KMS-11 (cell line): ENCODE results near the gene CTIF.

Experiments used
- H2AFZ ChIP-seq: fragments of 200-600 bp; sonication (generic); 2 replicates; pipeline ENCODE4 v1.6.1; 2016; ENCODE audit warnings: antibody characterized with exemption, mixed run types, low read depth
- H3K27ac ChIP-seq: fragments of 200-600 bp; sonication (generic); 2 replicates; pipeline ENCODE4 v1.6.1; 2016; ENCODE audit warnings: mild to moderate bottlenecking, mixed run types
- H3K27me3 ChIP-seq: fragments of 200-600 bp; sonication (generic); 2 replicates; pipeline ENCODE4 v1.6.1; 2017; ENCODE audit warnings: mild to moderate bottlenecking, low read depth, mixed run types, moderate library complexity; ENCODE audit not compliant: insufficient read depth
- H3K36me3 ChIP-seq: fragments of 200-600 bp; sonication (generic); 2 replicates; pipeline ENCODE4 v1.6.1; 2017; ENCODE audit warnings: mild to moderate bottlenecking, mixed run types; ENCODE audit not compliant: insufficient read depth
- H3K4me1 ChIP-seq: fragments of 200-600 bp; sonication (generic); 2 replicates; pipeline ENCODE4 v1.6.1; 2016; ENCODE audit warnings: mild to moderate bottlenecking, low read depth, mixed run types; ENCODE audit not compliant: poor library complexity, severe bottlenecking
- H3K4me2 ChIP-seq: fragments of 200-600 bp; sonication (generic); 2 replicates; pipeline ENCODE4 v1.7.0; 2016; ENCODE audit warnings: mild to moderate bottlenecking, mixed run types
- H3K4me3 ChIP-seq: fragments of 200-600 bp; sonication (generic); IDR thresholded peaks from 2 replicates; pipeline ENCODE4 v1.6.1; 2017; ENCODE audit warnings: low read depth, low read length, mixed read lengths; ENCODE audit not compliant: insufficient read depth
- H3K79me2 ChIP-seq: fragments of 200-600 bp; sonication (generic); 2 replicates; pipeline ENCODE4 v1.6.1; 2016; ENCODE audit warnings: low read depth, mixed run types; ENCODE audit not compliant: insufficient read depth
- H3K9ac ChIP-seq: fragments of 200-600 bp; sonication (generic); 2 replicates; pipeline ENCODE4 v1.6.1; 2016; ENCODE audit warnings: mild to moderate bottlenecking, mixed run types
- H4K20me1 ChIP-seq: fragments of 200-600 bp; sonication (generic); 2 replicates; pipeline ENCODE4 v1.6.1; 2016; ENCODE audit warnings: mild to moderate bottlenecking, mixed run types; ENCODE audit not compliant: insufficient read depth
- TF ChIP-seq, protein P1 (sequence below): fragments of 200-600 bp; sonication (generic); conservative IDR thresholded peaks from 2 replicates; pipeline ENCODE4 v1.6.1; 2017; ENCODE audit warnings: low read depth, mild to moderate bottlenecking, antibody characterized with exemption, low read length, moderate library complexity, mixed read lengths

CTIF gene

DNA sequence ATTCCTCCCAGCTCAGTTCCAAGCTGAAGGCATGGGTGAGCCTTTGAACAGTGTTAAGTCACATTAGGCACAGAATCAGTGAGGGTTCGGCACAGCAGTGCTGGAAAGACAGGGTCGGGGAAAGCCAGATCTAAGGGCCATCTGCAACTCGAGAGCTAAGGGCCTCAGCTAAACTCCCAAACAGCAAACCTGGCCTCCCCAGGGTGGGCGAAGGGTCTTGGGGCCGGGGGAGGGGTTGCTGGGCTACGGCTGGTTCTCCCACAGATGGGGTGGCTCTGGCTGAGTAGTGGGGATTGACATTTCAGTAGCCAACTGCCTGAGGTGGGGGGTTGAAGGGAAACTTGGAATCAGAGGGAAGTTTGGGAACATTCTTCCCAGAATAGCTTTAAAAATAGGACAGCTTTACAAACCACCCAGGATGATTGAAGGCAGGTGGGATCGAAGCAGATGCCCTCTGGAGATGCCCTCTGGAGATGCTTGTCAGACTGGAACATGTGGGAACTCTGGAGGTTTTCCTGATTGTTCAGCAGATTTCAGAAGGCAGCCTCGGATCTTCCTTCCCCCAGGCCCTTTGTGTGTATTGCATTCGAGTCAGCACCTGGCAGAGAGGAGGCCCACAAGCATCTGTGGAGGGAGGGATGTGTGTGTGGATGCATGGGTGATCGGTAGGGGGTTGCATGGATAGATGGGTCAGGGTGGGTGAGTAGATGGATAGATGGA lies 255.6 kb downstream of the CTIF start:
- no peak overlapping the region for H3K9ac ChIP-seq
- H3K4me1 ChIP-seq, result peaks cover 3% of the 10 kb centered on the region
- H3K4me3 ChIP-seq, result no peak overlapping the region
- no peaks in the 10 kb centered on the region for H3K36me3 ChIP-seq
- no peak overlapping the region for H3K4me2 ChIP-seq
- TF ChIP-seq, protein P1, sequence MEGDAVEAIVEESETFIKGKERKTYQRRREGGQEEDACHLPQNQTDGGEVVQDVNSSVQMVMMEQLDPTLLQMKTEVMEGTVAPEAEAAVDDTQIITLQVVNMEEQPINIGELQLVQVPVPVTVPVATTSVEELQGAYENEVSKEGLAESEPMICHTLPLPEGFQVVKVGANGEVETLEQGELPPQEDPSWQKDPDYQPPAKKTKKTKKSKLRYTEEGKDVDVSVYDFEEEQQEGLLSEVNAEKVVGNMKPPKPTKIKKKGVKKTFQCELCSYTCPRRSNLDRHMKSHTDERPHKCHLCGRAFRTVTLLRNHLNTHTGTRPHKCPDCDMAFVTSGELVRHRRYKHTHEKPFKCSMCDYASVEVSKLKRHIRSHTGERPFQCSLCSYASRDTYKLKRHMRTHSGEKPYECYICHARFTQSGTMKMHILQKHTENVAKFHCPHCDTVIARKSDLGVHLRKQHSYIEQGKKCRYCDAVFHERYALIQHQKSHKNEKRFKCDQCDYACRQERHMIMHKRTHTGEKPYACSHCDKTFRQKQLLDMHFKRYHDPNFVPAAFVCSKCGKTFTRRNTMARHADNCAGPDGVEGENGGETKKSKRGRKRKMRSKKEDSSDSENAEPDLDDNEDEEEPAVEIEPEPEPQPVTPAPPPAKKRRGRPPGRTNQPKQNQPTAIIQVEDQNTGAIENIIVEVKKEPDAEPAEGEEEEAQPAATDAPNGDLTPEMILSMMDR, result no peak
- no peaks in the 10 kb centered on the region for H3K79me2 ChIP-seq
- H4K20me1 ChIP-seq, result no peaks in the 10 kb centered on the region
- H3K27me3 ChIP-seq, result no peaks in the 10 kb centered on the region
- H2AFZ ChIP-seq, result no peak overlapping the region
- H3K27ac ChIP-seq, result no peak overlapping the region

DNA sequence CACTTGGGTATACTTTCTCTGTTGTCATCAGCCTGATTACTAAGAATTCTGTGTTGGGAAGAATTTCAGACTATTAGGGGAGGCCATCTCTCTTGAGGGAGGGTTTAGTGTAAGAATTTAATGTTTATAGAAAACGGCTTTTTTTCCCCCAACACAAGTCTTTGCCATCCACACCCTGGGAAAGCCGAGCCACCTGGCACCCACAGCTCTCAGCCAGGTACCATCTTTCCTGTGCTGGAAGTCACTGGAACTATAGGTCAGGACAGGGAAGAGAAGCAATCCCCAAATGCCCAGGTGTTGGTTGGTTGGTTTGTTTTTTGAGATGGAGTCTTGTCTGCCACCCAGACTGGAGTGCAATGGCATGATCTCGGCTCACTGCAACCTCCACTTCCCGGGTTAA lies 256.9 kb downstream of the CTIF start:
- H3K27ac ChIP-seq, result no peak overlapping the region
- no peak overlapping the region for H3K9ac ChIP-seq
- no peaks in the 10 kb centered on the region for H3K79me2 ChIP-seq
- H3K4me2 ChIP-seq, result no peak overlapping the region
- H3K27me3 ChIP-seq, result no peaks in the 10 kb centered on the region
- H2AFZ ChIP-seq, result no peak overlapping the region
- no peaks in the 10 kb centered on the region for H4K20me1 ChIP-seq
- H3K4me1 ChIP-seq, result peaks cover 14% of the 10 kb centered on the region
- H3K36me3 ChIP-seq, result no peaks in the 10 kb centered on the region
- H3K4me3 ChIP-seq, result no peak overlapping the region
- TF ChIP-seq, protein P1, result no peak

DNA sequence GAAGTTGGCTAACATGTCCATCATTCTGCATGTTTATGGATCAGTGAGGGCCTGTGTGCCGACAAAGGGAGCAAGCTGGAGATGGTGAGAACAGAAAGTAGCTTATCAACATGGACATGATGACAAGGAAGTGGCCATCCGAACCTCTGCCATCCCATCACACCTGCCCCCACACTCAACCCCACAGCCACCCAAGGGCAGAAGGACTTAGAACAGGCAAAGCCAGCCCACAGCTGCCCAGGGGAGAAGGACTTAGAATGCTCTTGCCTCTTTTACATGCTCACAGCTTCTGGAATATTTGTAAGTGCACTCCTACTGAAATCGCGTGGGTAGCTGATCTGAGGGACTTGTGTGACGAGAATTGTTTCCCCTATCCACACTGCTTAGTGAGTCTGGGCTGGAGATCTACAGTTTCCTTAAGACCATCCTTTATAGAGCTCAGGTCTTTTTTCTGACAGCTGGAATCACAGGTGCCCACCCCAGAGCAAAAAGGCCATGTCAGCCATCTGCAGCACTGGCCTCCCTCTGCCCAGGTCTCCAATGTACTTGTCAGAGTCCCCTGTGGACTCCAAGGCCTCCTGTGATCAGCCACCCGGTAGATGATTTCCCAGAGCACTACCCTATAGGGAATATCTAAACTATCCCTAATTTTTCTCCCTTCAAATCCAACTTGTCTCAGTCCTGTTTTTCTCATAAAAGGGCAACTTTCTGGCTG lies 257.8 kb downstream of the CTIF start:
- H3K36me3 ChIP-seq, result no peaks in the 10 kb centered on the region
- H3K27me3 ChIP-seq, result no peaks in the 10 kb centered on the region
- no peak overlapping the region for H3K9ac ChIP-seq
- H4K20me1 ChIP-seq, result no peaks in the 10 kb centered on the region
- H2AFZ ChIP-seq, result no peak overlapping the region
- H3K4me3 ChIP-seq, result no peak overlapping the region
- no peak overlapping the region for H3K4me2 ChIP-seq
- TF ChIP-seq, protein P1, result no peak
- no peaks in the 10 kb centered on the region for H3K79me2 ChIP-seq
- H3K27ac ChIP-seq, result no peak overlapping the region
- peaks cover 21% of the 10 kb centered on the region for H3K4me1 ChIP-seq

DNA sequence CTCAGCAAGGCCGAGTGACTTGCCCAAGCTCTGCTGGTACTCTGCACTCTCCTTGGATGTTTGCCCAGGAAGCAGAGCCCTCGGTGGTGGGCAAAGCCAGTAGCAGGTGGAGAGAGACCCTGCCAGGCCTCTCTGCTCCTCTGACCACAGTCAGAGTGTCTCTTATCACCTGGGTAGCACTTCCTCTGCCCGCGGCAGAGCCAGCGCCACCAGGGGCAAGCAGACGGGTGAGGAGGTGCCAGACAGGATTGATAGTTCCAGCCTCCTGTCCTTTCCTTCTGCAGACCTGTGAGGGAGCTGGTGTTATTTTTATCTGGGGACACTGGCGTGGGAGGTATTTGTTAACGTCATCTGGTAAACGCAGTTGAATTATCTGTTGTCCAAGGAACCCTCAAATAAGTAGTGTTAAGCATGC lies 259.0 kb downstream of the CTIF start:
- Histone ChIP-seq H4K20me1 (no peaks in the 10 kb centered on the region), H3K36me3 (no peaks in the 10 kb centered on the region), H3K4me1 (peaks cover 33% of the 10 kb centered on the region), H3K4me2 (no peak overlapping the region), H2AFZ (no peak overlapping the region), H3K9ac (no peak overlapping the region), H3K27ac (no peak overlapping the region), H3K4me3 (no peak overlapping the region), H3K79me2 (no peaks in the 10 kb centered on the region), H3K27me3 (no peaks in the 10 kb centered on the region)
- TF ChIP-seq, protein P1, result no peak
